DND-41 (cell line): ENCODE results near the gene SPNS3.

Experiments
- ATAC-seq: fragments of 200-7000 bp; cut with Tn5 transposase; 3 replicates; pipeline ENCODE4 v1.9.1; 2021; ENCODE audit warnings: low read depth; ENCODE audit not compliant: insufficient read depth
- DNase-seq: peaks from one replicate; pipeline ENCODE4 v3.0.0-alpha.2; 2020
- H2AFZ ChIP-seq: 2 replicates; pipeline ENCODE4 v1.6.0; 2012; ENCODE audit warnings: low read depth, low read length
- H3K27ac ChIP-seq: 2 replicates; pipeline ENCODE4 v1.5.1; 2012; ENCODE audit warnings: low read length, inconsistent platforms
- H3K27me3 ChIP-seq: fragments of 200-600 bp; sonication (generic); 2 replicates; pipeline ENCODE4 v1.6.0; 2012; ENCODE audit warnings: low read length, mild to moderate bottlenecking, inconsistent platforms; ENCODE audit not compliant: insufficient read depth, poor library complexity
- H3K36me3 ChIP-seq: 2 replicates; pipeline ENCODE4 v1.5.1; 2012; ENCODE audit warnings: low read length, inconsistent platforms; ENCODE audit not compliant: insufficient read depth
- H3K4me1 ChIP-seq: 2 replicates; pipeline ENCODE4 v1.5.1; 2012; ENCODE audit warnings: mild to moderate bottlenecking, low read length; ENCODE audit not compliant: insufficient read depth
- H3K4me2 ChIP-seq: 2 replicates; pipeline ENCODE4 v1.6.0; 2012; ENCODE audit warnings: mild to moderate bottlenecking, moderate library complexity, low read length, inconsistent platforms; ENCODE audit not compliant: insufficient read depth
- H3K4me3 ChIP-seq, 2 experiments: fragments of 200-600 bp in 1 of 2; shearing (Covaris generic) in 1 of 2; 2 replicates each; pipeline ENCODE4 v1.5.1; 2012 to 2016; ENCODE audit warnings: inconsistent platforms in 2 of 2, low read length in 2 of 2, mild to moderate bottlenecking in 2 of 2, low read depth in 1 of 2, moderate library complexity in 1 of 2
- H3K79me2 ChIP-seq: 2 replicates; pipeline ENCODE4 v1.6.0; 2012; ENCODE audit warnings: low read length, inconsistent platforms; ENCODE audit not compliant: insufficient read depth
- H3K9ac ChIP-seq: 2 replicates; pipeline ENCODE4 v1.6.0; 2012; ENCODE audit warnings: low read depth, mild to moderate bottlenecking, inconsistent platforms, low read length, moderate library complexity
- H3K9me3 ChIP-seq: 2 replicates; pipeline ENCODE4 v1.5.1; 2012; ENCODE audit warnings: low read length, moderate library complexity, mild to moderate bottlenecking, inconsistent platforms; ENCODE audit not compliant: insufficient read depth, severe bottlenecking
- H4K20me1 ChIP-seq: 2 replicates; pipeline ENCODE4 v1.6.0; 2012; ENCODE audit warnings: low read length; ENCODE audit not compliant: insufficient read depth
- CTCF ChIP-seq: IDR thresholded peaks from 2 replicates; pipeline ENCODE4 v1.5.1; 2012; ENCODE audit warnings: borderline replicate concordance, low read length, moderate library complexity, mild to moderate bottlenecking; ENCODE audit not compliant: poor library complexity, severe bottlenecking; ENCODE audit errors: extremely low read depth
- EZH2 ChIP-seq: IDR thresholded peaks from 3 replicates; pipeline ENCODE4 v1.6.1; 2012; ENCODE audit warnings: borderline replicate concordance, low read depth, mild to moderate bottlenecking, moderate library complexity, low read length, inconsistent platforms; ENCODE audit not compliant: severe bottlenecking

Gene SPNS3

GRCh38 chr17:4478318-4478830 lies 44.6 kb downstream of the SPNS3 start:
- H3K27me3 ChIP-seq: no peaks in the 10 kb centered on the region
- H2AFZ ChIP-seq: no peak overlapping the region
- no peaks in the 10 kb centered on the region for H3K79me2 ChIP-seq
- TF ChIP-seq CTCF (no peak), EZH2 (no peak)
- peaks cover 27% of the 10 kb centered on the region for H3K4me1 ChIP-seq
- no peaks in the 10 kb centered on the region for H4K20me1 ChIP-seq
- DNase-seq (no peak), ATAC-seq (no peak)
- no peak overlapping the region for H3K4me3 ChIP-seq
- H3K9ac ChIP-seq: no peak overlapping the region
- no peak overlapping the region for H3K4me2 ChIP-seq
- no peaks in the 10 kb centered on the region for H3K9me3 ChIP-seq
- no peak overlapping the region for H3K27ac ChIP-seq
- H3K36me3 ChIP-seq: no peaks in the 10 kb centered on the region; the same call in 1 of the 2 replicates

- H3K9ac ChIP-seq: no peak overlapping the region
- ATAC-seq: no peak
- H3K36me3 ChIP-seq: no peaks in the 10 kb centered on the region; the same call in 1 of the 2 replicates
- no peak overlapping the region for H2AFZ ChIP-seq
- no peaks in the 10 kb centered on the region for H4K20me1 ChIP-seq
- H3K4me3 ChIP-seq: no peak overlapping the region
- no peaks in the 10 kb centered on the region for H3K9me3 ChIP-seq
- peaks cover 27% of the 10 kb centered on the region for H3K4me1 ChIP-seq
- no peak for DNase-seq
- H3K27ac ChIP-seq: peak overlapping the region; percentile 94
- no peaks in the 10 kb centered on the region for H3K79me2 ChIP-seq
- no peak overlapping the region for H3K4me2 ChIP-seq
- H3K27me3 ChIP-seq: no peaks in the 10 kb centered on the region
- TF ChIP-seq EZH2 (no peak), CTCF (no peak)
These were observed 45.7 kb downstream of the SPNS3 start for GRCh38 chr17:4479340-4479981.

GRCh38 chr17:4479982-4480751 lies 46.4 kb downstream of the SPNS3 start:
- Histone ChIP-seq H3K4me1 (peaks cover 27% of the 10 kb centered on the region), H4K20me1 (no peaks in the 10 kb centered on the region), H3K27ac (peak overlapping the region; percentile 94)

More at GRCh38 chr17:4479982-4480751, 46.4 kb downstream of the SPNS3 start:
- Histone ChIP-seq H3K9me3 (no peaks in the 10 kb centered on the region), H3K79me2 (no peaks in the 10 kb centered on the region), H3K9ac (peak overlapping the region; percentile 51), H3K4me3 (peak overlapping the region in 1 of 2 experiments; percentile 37; a peak in 1 of 4 replicates), H3K27me3 (no peaks in the 10 kb centered on the region), H2AFZ (no peak overlapping the region), H3K4me2 (peak overlapping the region; percentile 55), H3K36me3 (no peaks in the 10 kb centered on the region; the same call in 1 of the 2 replicates)
- peak; percentile 2; the same call in 1 of the 3 replicates for ATAC-seq
- peak; percentile 24 for DNase-seq
- TF ChIP-seq EZH2: no peak
- TF ChIP-seq CTCF: no peak
